Medulla oblongata (tissue), 1 donor: Measurements from ENCODE around the gene PRSS8.

Source experiments
- DNase-seq: peaks from one replicate; pipeline ENCODE4 v3.0.0-alpha.2; 2015; ENCODE audit errors: extremely low spot score

PRSS8 gene

GRCh38 chr16:31082368-31083045 is 53.0 kb downstream of the PRSS8 start:
- no peak for DNase-seq
